Endometrium (tissue), 2 donors: Measurements from ENCODE around the gene SDF2L1.
"Not testable (repeated sequence)": the region's sequence is repeated elsewhere in the genome, so short reads cannot be mapped to it uniquely, and the experiment has no call there.

Experiments
- FAIRE-seq: peaks from 2 replicates; lab custom pipeline; 2012; peaks lifted over from hg19 to GRCh38; lab: Jason Lieb, UNC
- donor health status: control.
- donor health status: control.

The SDF2L1 gene

DNA sequence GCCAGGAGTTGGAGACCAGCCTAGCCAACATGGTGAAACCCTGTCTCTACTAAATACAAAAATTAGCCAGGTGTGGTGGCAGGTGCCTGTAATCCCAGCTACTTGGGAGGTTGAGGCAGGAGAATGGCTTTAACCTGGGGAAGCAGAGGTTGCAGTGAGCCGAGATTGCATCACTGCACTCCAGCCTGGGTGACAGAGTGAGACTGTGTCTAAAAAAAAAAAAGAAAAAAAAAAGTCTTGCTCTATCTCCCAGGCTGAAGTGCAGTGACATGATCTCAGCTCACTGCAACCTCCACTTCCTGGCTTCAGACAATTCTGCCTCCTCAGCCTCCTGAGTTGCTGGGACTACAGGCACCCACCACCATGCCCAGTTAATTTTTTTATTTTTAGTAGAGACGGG lies 4.7 kb upstream of the SDF2L1 start:
- not testable (repeated sequence) for FAIRE-seq

DNA sequence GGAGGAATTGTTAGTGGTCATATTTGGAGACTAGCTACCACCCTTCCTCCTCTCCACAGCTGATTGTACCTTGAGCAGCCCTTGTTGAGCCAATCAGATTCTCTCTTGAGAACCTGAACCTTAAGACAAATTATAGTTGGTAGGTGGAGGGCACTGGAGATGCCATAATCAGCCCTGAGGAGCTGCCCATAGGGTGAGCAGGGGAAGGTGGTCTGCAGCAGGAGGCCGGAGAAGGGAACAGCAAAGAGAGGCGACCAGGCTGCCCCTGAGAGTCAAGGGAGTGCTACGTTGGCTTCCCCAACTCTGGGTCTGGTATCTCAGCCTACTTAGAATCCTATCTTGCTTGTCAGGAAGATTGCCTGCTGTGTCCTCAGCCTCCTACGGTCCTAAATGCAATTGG lies 2.7 kb upstream of the SDF2L1 start:
- no peak for FAIRE-seq

DNA sequence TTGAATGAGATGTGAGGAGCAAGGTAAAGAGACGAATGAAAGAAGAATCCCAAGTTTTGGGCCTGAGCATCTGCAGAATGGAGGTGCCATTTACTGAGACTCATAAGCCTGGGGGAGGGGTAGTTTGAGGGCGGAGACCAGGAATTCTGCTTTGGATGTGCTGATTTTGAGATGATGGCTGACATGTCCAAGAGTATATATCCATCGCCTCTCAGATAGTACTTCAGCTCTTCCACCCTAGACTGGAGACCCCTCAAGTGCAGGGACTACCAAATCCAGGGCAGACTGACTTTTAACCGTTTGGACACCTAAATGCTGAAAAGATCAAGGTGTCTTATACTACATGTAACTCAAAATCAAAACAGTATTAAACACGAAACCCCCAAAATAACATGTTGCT lies 1.3 kb upstream of the SDF2L1 start:
- no peak for FAIRE-seq

DNA sequence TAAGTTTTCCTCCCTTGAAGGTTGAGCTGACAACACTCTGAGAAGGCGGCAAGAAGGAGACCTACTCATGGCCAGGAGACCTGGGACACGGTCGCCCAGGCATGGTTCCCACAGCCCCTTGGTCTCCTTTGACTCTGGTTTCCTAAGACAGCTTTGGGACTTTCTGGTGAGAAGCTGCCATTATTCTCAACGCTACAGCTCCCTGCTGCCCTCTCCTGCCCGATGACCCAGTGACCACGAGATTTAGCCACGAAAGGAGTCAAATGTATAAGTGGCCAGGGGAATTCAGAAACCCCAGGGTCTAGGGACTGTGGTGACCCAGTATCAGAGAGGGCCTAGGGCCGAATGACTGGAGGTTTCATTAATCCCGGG lies 699 bp upstream of the SDF2L1 start:
- FAIRE-seq: no peak

DNA sequence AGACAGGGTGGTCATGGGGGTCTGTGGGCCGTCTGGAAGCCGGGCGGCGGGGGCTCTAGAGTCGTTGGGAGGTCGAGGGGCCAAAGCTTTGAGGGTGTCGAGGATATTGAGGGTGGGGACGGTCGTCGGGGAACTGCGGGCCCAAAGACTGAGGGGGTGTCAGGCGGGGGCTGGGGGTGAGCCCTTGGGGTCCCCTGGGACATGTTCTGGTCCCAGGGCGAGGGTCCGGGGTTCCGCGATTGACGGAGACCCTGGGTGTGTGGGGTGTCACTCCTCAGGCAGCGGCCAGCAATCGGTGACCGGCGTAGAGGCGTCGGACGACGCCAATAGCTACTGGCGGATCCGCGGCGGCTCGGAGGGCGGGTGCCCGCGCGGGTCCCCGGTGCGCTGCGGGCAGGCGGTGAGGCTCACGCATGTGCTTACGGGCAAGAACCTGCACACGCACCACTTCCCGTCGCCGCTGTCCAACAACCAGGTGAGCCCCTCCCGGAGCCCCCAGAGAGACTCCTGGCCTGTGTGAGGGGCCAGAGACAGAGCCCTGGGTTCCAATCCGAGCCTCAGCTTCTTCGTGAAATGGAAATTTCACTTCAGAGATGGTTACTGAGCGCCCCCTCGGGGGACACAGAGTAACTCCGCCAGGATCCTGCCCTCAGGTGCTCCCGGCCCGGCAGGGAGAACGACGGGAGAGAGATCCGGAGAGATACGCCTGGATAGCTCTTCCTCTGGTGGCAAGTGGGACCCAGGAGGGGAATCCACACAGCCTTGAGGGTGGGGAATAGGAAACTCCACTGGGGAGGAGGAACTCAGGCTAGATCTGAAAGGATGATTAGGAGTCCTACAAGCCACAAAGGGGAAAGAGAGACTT lies 714 bp downstream of the SDF2L1 start:
- FAIRE-seq: no peak

DNA sequence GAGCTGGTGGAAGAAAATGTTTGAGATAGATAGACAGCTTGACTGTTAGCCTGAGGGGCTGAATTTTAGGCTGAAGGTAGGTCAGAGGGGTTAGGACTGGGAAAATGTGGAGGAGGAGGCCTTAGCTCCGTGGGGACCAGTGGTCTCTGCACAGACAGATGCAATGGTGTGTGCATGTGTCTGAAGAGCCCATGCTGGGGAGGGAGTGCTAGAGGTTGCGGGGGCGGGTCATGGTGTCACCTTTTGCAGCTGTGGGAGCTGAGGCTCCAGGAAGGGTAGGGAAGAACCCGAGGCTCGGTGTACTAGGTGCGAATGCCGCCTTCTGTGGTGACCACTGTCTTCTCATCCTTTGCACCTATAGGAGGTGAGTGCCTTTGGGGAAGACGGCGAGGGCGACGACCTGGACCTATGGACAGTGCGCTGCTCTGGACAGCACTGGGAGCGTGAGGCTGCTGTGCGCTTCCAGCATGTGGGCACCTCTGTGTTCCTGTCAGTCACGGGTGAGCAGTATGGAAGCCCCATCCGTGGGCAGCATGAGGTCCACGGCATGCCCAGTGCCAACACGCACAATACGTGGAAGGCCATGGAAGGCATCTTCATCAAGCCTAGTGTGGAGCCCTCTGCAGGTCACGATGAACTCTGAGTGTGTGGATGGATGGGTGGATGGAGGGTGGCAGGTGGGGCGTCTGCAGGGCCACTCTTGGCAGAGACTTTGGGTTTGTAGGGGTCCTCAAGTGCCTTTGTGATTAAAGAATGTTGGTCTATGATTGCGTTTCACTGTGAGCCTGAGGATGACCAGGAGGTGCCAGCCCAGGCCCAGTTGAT lies 1.6 kb downstream of the SDF2L1 start:
- FAIRE-seq: no peak

DNA sequence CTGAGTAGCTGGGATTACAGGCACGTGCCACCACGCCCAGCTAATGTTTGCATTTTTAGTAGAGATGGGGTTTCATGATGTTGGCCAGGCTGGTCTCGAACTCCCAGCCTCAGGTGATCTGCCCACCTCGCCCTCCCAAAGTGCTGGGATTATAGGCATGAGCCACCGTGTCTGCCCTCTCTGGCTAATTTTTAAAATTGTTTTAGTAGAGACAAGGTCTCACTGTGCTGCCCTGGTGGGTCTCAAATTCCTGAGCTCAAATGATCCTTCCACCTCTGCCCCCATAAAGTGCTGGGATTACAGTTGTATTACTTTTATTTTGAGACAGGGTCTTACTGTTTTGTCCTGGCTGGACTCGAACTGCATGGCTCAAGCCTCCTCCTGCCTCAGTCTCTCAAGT lies 3.4 kb downstream of the SDF2L1 start:
- not testable (repeated sequence) for FAIRE-seq

DNA sequence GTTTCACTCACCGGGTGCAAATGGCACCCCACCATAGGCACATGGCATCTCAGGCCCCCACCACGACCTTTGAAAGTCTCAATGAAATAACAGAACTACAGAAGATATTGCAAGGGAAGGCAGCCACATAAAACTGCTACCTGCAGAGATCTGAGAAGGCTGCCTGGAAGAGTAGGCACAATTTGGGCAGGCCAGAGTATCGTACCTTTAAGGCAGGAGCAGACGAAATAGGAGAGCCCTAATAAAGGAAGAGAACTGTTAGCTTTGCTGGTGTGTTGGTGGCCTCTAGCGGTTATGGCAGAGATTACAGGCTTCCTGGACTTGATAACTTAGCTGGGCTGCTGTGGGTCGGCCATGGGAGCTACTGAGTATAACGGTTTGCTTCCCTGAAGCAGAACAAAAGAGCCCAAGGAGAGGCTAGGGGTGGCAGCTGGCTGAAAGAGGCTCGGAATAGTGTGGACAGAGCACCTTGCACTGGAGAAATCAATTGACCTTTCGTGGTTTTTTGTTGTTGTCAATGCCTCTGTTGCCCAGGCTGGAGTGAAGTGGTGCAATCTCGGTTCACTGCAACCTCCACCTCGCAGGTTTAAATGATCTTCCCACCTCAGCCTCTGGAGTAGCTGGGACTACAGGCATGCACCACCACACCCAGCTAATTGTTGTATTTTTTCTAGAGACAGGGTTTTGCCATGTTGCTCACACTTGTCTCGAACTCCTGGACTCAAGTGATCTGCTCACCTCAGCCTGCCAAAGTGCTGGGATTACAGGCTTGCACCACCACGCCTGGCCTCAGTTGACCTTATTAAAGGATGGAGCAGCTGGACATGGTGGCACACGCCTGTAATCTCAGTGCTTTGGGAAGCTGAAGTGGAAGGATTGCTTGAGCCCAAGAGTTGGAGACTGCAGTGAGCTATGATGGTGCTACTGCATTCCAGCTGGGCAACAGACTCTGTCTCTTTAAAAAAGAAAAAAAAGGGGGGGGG lies 4.8 kb downstream of the SDF2L1 start:
- peak; percentile 8 for FAIRE-seq

DNA sequence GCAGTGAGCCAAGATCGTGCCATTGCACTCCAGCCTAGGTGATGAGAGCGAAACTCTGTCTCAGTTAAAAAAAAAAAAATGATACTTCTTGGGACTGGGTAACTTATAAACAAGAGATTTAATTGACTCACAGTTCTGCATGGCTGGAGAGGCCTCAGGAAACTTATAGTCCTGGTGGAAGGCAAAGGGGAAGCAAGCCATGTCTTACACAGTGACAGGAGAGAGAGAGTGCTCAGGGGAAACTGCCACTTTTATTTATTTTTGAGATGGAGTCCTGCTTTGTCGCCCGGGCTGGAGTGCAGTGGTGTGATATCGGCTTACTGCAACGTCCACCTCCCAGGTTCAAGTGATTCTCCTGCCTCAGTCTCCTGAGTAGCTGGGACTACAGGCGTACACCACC lies 8.2 kb downstream of the SDF2L1 start:
- no peak for FAIRE-seq

DNA sequence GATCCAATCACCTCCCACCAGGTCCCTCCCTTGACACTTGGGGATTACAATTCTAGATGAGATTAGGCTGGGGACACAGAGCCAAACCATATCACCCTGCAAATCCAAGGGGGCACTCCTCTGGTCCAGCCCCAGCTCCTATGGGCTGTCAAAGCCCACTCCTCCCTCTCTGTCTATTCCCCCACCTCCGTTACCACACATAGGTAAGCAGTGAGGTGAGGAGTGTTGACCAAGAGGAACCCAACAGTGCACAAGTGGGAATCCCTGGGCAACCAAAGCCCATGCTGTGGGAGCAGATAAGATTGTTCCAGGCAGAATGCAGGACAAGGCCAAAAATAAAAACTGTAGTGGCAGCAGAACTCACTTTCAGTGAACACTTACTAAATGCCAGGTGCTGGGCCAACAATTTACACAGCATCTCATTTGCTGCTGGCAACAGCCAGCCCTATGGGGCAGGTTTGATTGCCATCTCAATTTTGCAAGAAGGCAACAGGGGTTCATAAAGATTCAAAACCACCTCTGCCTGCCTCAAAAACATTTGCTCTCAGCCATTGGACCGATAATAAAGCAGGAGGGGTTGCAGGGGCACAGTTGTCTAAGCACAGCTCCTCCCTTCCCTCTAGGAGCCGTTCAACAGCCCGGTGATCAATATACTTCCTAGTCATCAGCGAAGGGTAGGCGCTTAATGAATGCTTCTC lies 8.9 kb downstream of the SDF2L1 start:
- FAIRE-seq: no peak

DNA sequence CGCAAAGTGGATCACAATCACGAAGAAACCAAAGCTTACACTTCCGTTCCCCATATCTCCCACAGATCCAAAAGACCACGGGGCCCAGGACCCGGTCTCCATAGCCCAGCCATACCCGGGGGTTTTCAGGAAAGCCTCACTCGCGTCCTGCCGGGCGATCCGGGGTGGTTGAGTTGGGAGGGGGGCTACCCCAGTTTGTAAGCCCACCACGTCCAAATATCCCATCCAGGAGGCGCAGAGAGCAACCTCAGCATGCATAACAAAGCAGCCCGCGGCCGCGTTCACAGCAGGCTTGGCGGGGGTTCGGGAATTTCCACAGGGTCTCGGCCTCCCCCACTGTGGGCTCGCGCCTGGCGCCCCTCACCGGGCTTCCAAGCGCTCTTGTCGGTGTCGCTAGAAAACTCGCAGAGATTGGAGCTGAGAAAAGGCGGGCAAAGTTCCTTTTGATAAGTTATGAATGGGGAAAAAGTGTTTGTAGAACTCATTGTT lies 9.5 kb downstream of the SDF2L1 start:
- no peak for FAIRE-seq

DNA sequence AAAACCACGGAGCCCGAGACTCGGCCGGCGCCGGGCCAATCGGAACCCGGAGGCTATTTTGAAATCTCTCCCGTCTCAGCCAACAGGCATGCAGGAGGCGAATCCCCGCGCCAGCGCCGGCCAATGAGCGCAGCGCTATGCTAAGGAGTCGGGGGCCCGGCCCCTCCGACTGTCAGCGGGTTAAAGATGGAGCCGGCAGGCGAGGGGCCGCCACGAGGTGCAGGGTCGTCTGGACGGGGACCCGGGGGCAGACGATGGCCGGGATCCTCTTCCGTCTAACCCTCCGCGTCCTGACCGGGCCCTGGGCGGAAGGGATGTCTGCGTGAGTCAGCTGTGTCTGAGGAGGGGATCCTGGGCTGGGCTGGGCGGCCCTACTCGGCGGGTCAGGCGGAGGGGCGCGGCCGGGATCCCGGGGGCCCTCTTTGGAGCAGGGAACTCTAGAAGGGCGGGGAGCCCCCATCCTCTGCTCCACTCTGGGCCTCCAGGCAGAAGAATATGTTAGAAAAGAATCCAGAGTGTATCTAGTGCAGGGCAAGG lies 10.0 kb downstream of the SDF2L1 start:
- FAIRE-seq: peak; percentile 35

DNA sequence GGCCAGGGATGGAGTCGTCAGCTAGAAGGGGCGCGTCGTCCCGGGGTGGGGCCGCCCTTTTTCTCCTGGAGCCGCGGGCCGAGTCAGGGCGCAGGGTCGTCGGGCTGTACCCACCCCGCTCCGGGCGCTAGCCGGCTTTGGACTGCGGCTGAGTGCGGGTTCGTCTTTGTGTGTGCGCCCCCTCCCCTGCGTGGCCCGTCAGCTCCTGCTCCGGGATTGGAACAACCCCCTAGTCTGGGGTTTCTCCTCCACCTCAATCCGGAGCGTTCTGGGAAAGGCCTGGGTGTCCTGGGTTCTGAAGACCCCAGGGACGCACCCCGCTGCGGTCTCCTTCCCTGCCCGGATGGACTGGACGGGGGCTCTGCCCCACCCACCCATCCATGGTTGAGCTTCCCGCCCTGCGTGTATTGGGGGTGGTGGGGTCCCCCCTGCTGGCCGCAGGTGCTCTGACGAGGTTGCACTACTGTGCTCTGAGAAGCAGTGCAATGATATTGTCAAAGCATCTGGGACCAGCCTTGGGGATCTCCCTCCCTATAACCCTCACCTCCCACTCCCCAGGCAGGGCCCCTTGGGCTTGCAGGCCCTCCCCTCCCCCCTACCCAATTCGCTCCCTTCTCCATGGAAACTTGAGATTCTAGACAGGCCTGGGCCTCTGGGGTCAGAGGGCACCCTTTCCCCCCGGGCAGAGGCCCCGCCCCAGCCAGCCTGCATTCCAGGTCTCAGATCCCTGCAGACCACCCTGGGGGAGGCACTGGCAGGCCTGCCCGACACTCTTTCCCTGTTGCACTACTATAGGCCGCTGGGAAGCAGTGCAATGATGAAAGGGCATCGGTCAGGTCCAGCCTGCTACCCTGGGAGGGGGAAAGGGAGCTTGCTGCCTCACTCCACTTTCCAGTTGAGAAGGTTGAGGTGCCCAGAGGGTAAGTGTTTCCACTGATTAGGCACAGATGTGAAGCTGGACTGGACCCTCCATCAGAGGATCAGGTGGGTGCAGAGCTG lies 10.7 kb downstream of the SDF2L1 start:
- FAIRE-seq: no peak

DNA sequence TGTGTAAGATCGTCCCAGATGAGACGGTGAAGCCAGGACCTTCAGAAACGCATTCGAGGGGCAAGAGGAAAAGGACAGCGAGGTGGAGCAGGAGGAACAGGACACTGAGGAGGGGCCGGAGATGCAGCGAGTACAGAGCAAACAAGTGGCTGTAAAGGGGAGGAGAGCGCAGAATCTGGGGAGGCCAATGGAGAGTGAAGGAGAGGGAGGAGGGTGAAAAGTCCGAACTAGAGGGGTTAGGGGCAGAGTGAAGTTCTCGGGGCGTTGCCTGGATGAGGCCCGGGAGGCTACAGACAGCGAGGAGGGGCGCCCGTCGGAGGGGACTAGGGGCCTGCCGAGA lies 14.9 kb downstream of the SDF2L1 start:
- no peak for FAIRE-seq

DNA sequence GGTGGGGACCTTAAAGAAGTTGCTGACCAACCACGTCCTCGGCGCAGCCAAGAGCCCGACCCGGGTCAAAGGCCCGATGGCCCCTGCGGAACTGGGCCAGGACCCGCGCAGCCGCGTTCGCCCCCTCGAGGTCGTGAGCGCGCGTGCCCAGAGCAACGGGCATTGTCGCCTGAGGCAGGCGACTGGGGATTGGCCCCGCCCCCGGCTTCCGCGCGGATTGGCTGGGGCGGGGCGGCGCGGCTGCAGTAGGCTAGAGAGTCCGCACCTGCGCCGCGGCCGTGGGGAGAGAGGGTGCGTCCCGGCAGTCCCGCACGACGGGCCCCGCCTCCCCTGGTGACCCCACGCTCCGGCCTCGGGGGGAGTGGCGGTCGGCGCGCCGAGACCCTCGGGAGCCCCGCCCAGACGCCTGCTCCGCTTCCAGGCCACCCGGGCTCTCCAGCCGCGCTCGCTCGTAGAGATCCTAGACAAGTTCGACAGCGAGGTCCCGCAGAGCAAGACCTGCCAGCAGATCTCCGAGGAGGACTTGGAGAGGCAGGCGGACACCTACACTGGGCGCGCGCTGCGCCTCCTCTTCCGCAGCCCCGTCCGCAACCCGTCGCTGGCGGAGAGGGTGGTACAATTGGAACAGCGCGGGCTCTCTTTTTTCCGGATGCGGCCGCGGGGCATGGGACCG lies 15.4 kb downstream of the SDF2L1 start:
- no peak for FAIRE-seq

DNA sequence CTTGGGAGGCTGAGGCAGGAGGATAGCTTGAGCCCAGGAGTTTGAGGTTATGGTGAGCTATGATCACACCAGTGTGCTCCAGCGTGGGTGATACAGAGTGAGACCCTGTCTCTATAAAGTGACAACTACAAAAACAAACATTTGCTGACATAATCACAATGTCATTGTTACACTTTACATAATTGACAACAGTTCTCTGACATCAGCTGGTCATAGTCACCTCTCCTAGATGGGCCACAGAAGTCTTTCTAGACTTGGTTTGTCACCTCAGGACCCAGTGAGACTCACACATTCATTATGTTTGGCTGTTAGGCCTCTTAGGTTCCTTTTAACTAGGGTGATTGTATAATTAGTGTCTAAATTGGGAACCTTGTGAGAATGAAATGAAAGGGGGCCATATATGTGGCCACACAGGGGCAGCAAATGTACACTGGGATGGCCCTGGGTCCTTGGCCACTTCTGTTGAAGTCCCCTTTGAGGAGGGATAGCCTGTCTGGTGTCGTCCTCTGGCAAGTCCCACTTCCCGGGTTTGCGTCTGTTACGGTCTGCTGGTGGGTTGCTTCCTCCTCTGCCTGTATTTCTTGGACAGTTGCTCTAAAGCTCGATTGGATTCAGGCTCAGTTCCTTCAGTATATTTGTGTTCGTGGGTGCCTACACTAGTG lies 17.9 kb downstream of the SDF2L1 start:
- no peak for FAIRE-seq

DNA sequence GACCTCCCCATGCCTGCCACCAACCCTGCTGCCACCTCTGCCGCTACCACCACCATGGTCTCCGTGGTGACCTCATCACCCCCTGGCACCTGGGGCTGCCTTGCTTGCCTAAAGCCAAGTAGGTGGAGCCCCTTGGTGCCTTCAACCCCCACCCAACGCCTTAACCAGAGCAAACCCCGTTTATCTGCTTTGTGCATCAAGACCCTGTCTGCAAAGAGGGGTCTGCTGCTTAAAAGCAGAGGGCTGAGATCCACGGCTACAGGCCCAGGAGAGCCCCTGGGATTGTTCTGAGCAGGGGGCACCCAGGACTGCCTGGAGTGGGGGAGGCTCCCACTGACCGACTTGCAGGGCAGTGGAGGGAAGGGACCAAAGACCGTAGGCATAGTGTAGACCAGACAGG lies 18.8 kb downstream of the SDF2L1 start:
- FAIRE-seq: no peak

DNA sequence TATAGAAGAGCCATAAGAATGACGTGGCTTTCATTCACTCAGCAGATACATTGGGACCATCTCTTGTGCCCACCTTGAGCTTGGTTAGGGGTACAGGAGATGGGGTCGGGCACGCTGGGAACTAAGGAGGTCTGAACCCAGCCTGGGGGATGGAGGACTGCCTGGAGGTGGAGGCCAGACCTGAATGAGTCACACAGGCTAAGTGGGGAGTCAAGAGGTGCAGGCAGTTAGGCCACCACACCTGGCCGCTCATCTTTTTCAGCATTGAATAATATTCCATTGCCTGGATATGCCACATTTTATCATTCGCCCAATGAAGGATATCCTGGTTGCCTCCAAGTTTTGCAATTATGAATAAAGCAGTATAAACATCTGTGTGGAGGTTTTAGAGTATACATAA lies 19.9 kb downstream of the SDF2L1 start:
- FAIRE-seq: no peak

DNA sequence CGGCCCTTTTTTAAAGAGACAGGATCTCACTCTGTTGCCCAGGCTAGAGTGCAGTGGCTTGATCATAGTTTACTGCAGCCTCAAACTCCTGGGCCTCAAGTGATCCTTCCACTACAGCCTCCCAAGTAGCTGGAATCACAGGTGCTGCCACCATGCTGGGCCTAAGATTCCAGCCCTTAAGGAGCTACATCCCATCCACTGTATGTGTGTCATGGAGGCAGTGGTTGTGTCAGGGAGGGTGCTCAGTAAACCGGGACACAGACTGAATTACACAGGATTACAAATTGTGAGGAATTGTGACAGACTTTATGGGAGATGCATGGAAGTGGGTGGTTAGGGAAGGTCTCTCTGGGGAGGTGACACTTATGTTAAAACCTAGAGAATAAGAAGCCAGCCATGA lies 21.6 kb downstream of the SDF2L1 start:
- no peak for FAIRE-seq
